Smooth muscle cell (in vitro differentiated cells): ENCODE results near the gene ZDHHC1. TPM values are rescaled to one million over a fixed set of nuclear protein-coding genes. Genes with fewer than 3 reads are reported as not detected.
A peak's percentile ranks its signal among the peaks of the same experiment; 100 is the strongest.

ENCODE experiments used
- DNase-seq: peaks from one replicate; lab custom pipeline; 2025; ENCODE audit not compliant: unreplicated experiment; lab: John Stamatoyannopoulos, UW
- H2AFZ ChIP-seq: fragments of 200-600 bp; sonication (generic); 2 replicates; pipeline ENCODE4 v1.6.0; 2016; ENCODE audit warnings: antibody characterized with exemption, low read depth, mild to moderate bottlenecking
- H3F3A ChIP-seq: fragments of 200-600 bp; sonication (generic); 2 replicates; pipeline ENCODE4 v1.6.0; 2017; ENCODE audit warnings: antibody characterized with exemption, low read depth
- H3K27ac ChIP-seq: fragments of 200-600 bp; sonication (generic); 2 replicates; pipeline ENCODE4 v1.5.1; 2016; ENCODE audit warnings: low read depth, mild to moderate bottlenecking
- H3K27me3 ChIP-seq: fragments of 200-600 bp; sonication (generic); 2 replicates; pipeline ENCODE4 v1.6.1; 2016; ENCODE audit warnings: low read depth, mild to moderate bottlenecking
- H3K36me3 ChIP-seq: fragments of 200-600 bp; sonication (generic); 2 replicates; pipeline ENCODE4 v1.5.1; 2016; ENCODE audit warnings: low read depth
- H3K4me1 ChIP-seq: fragments of 200-600 bp; sonication (generic); 2 replicates; pipeline ENCODE4 v1.5.1; 2016; ENCODE audit warnings: low read depth
- H3K4me2 ChIP-seq: fragments of 200-600 bp; sonication (generic); 2 replicates; pipeline ENCODE4 v1.6.0; 2016; ENCODE audit warnings: mild to moderate bottlenecking
- H3K4me3 ChIP-seq: fragments of 200-600 bp; sonication (generic); 2 replicates; pipeline ENCODE4 v1.5.1; 2016; ENCODE audit warnings: mild to moderate bottlenecking
- H3K79me2 ChIP-seq: fragments of 200-600 bp; sonication (generic); 2 replicates; pipeline ENCODE4 v1.6.0; 2016; ENCODE audit warnings: low read depth, mild to moderate bottlenecking
- H3K9ac ChIP-seq: fragments of 200-600 bp; sonication (generic); 2 replicates; pipeline ENCODE4 v1.6.0; 2016; ENCODE audit warnings: low read depth
- H3K9me3 ChIP-seq: fragments of 200-600 bp; sonication (generic); replicated peaks from 2 replicates; pipeline ENCODE4 v1.5.1; 2016; ENCODE audit warnings: low read depth
- H4K20me1 ChIP-seq: fragments of 200-600 bp; sonication (generic); 2 replicates; pipeline ENCODE4 v1.6.0; 2016; ENCODE audit warnings: low read depth
- CTCF ChIP-seq: fragments of 200-600 bp; sonication (generic); IDR thresholded peaks from 2 replicates; pipeline ENCODE4 v1.5.1; 2017; ENCODE audit warnings: borderline replicate concordance, mild to moderate bottlenecking, antibody characterized with exemption; ENCODE audit not compliant: insufficient read depth, poor library complexity, severe bottlenecking
- WGBS: methylation state at CpG from one replicate; pipeline ENCODE4 v1.1.7; 2016; ENCODE audit warnings: low lambda C conversion rate; 5-methylcytosine and 5-hydroxymethylcytosine counted together
- polyA plus RNA-seq: library from polyadenylated mRNA; unstranded; fragments of >200 nt; fragmentation: Nextera tagmentation; extraction: Ambion mirVana; gene quantifications from 2 replicates; pipeline ENCODE4 v1.2.1, GENCODE V29; 2016
- total RNA-seq: library from RNA; depleted of rRNA; stranded (reverse); fragments of >200 nt; gene quantifications from 2 replicates; pipeline ENCODE4 v1.2.3, GENCODE V29; 2014

Gene ZDHHC1
- total and polyA plus RNA-seq, 2 experiments from 2014 or later: 7.9 to 15.7 TPM

GRCh38 chr16:67429053-67429798 lies 12.9 kb upstream of the ZDHHC1 start:
- WGBS: 99% methylated on average over 3 of the region's 3 CpGs
- H4K20me1 ChIP-seq: no peaks in the 10 kb centered on the region
- no peaks in the 10 kb centered on the region for H3K36me3 ChIP-seq
- no peak for TF ChIP-seq CTCF
- H2AFZ ChIP-seq: no peak overlapping the region
- H3F3A ChIP-seq: no peaks in the 10 kb centered on the region
- no peaks in the 10 kb centered on the region for H3K9me3 ChIP-seq
- H3K27me3 ChIP-seq: peaks cover 61% of the 10 kb centered on the region
- no peaks in the 10 kb centered on the region for H3K79me2 ChIP-seq
- H3K4me1 ChIP-seq: peaks cover 19% of the 10 kb centered on the region
- no peak for DNase-seq
- H3K4me2 ChIP-seq: no peak overlapping the region
- no peak overlapping the region for H3K9ac ChIP-seq
- H3K27ac ChIP-seq: no peak overlapping the region
- H3K4me3 ChIP-seq: no peak overlapping the region

GRCh38 chr16:67428146-67428731 lies 12.0 kb upstream of the ZDHHC1 start:
- Histone ChIP-seq H3K79me2 (no peaks in the 10 kb centered on the region), H3K4me3 (no peak overlapping the region), H3K9me3 (no peaks in the 10 kb centered on the region), H3K27me3 (peaks cover 70% of the 10 kb centered on the region), H4K20me1 (no peaks in the 10 kb centered on the region), H3K9ac (no peak overlapping the region), H2AFZ (no peak overlapping the region), H3K4me1 (peaks cover 24% of the 10 kb centered on the region), H3K36me3 (no peaks in the 10 kb centered on the region), H3K4me2 (no peak overlapping the region), H3K27ac (no peak overlapping the region), H3F3A (no peaks in the 10 kb centered on the region)
- DNase-seq: peak; percentile 7
- 21% methylated on average over 11 of the region's 11 CpGs for WGBS
- TF ChIP-seq CTCF: peak; percentile 73

GRCh38 chr16:67426950-67427349 lies 10.7 kb upstream of the ZDHHC1 start:
- Histone ChIP-seq H4K20me1 (no peaks in the 10 kb centered on the region), H3K27ac (no peak overlapping the region), H3K4me2 (no peak overlapping the region), H3K79me2 (no peaks in the 10 kb centered on the region), H2AFZ (no peak overlapping the region), H3F3A (no peaks in the 10 kb centered on the region), H3K4me3 (no peak overlapping the region), H3K4me1 (peaks cover 24% of the 10 kb centered on the region), H3K9me3 (no peaks in the 10 kb centered on the region), H3K27me3 (peaks cover 61% of the 10 kb centered on the region), H3K9ac (no peak overlapping the region), H3K36me3 (no peaks in the 10 kb centered on the region)
- WGBS: 84% methylated on average over 7 of the region's 7 CpGs
- no peak for DNase-seq
- TF ChIP-seq CTCF: no peak
